HEK293T (cell line): ENCODE measurements around the gene BRINP3.

Experiments
- ARNT ChIP-seq: fragments of 450-650 bp; IDR thresholded peaks from 2 replicates; pipeline ENCODE4 v1.6.1; 2017; ENCODE audit warnings: mild to moderate bottlenecking
- BHLHE40 ChIP-seq: fragments of 450-650 bp; IDR thresholded peaks from 2 replicates; pipeline ENCODE4 v1.6.1; 2016; ENCODE audit warnings: mild to moderate bottlenecking, moderate library complexity, borderline replicate concordance
- CTBP1 ChIP-seq: fragments of 450-650 bp; IDR thresholded peaks from 2 replicates; pipeline ENCODE4 v1.6.1; 2016; ENCODE audit warnings: borderline replicate concordance
- ELF4 ChIP-seq: fragments of 450-650 bp; IDR thresholded peaks from 2 replicates; pipeline ENCODE4 v1.6.1; 2017; ENCODE audit warnings: antibody characterized with exemption
- FOXA1 ChIP-seq: fragments of 450-650 bp; IDR thresholded peaks from 2 replicates; pipeline ENCODE4 v1.6.1; 2016; ENCODE audit warnings: mild to moderate bottlenecking
- FOXM1 ChIP-seq: fragments of 450-650 bp; IDR thresholded peaks from 2 replicates; pipeline ENCODE4 v1.6.1; 2017; ENCODE audit warnings: mild to moderate bottlenecking, borderline replicate concordance
- HDGF ChIP-seq: fragments of 450-650 bp; IDR thresholded peaks from 2 replicates; pipeline ENCODE4 v1.6.1; 2017; ENCODE audit warnings: antibody characterized with exemption, borderline replicate concordance
- L3MBTL2 ChIP-seq: fragments of 450-650 bp; conservative IDR thresholded peaks from 2 replicates; pipeline ENCODE4 v1.6.1; 2016; ENCODE audit warnings: mild to moderate bottlenecking
- LEF1 ChIP-seq: fragments of 450-650 bp; IDR thresholded peaks from 2 replicates; pipeline ENCODE4 v1.6.1; 2017; ENCODE audit warnings: mild to moderate bottlenecking, borderline replicate concordance
- SP1 ChIP-seq: fragments of 450-650 bp; IDR thresholded peaks from 2 replicates; pipeline ENCODE4 v1.6.1; 2017
- SUZ12 ChIP-seq: fragments of 450-650 bp; IDR thresholded peaks from 2 replicates; pipeline ENCODE4 v1.6.1; 2016; ENCODE audit warnings: mild to moderate bottlenecking
- TARDBP ChIP-seq: fragments of 450-650 bp; IDR thresholded peaks from 2 replicates; pipeline ENCODE4 v1.6.1; 2016
- ZNF384 ChIP-seq: fragments of 450-650 bp; IDR thresholded peaks from 2 replicates; pipeline ENCODE4 v1.6.1; 2016

GRCh38 chr1:190116921-190117320 lies 360.7 kb downstream of the BRINP3 start:
- TF ChIP-seq CTBP1 (no peak), ELF4 (no peak), ARNT (no peak), SUZ12 (no peak), FOXA1 (no peak), BHLHE40 (no peak), SP1 (no peak), FOXM1 (no peak), ZNF384 (no peak), HDGF (no peak), TARDBP (no peak), LEF1 (no peak), L3MBTL2 (no peak)
